Erythroblast (primary cell): ENCODE measurements around the gene FOXJ3.

Experiments
- GATA1 ChIP-seq: IDR thresholded peaks from 2 replicates; pipeline ENCODE4 v1.6.1; 2011; ENCODE audit warnings: low read depth, mild to moderate bottlenecking, control low read depth, low read length, moderate library complexity
- POLR2A ChIP-seq: IDR thresholded peaks from 2 replicates; pipeline ENCODE4 v1.6.1; 2011; ENCODE audit warnings: mild to moderate bottlenecking, low read length

GRCh38 chr1:42302034-42302433, 33.0 kb downstream of the FOXJ3 start:
- TF ChIP-seq POLR2A (no peak), GATA1 (no peak)
